LoVo (cell line): ENCODE data around the gene UNKL.
A peak's percentile ranks its signal among the peaks of the same experiment; 100 is the strongest.
"Not testable (repeated sequence)": the region's sequence is repeated elsewhere in the genome, so short reads cannot be mapped to it uniquely, and the experiment has no call there.

Experiments used
- DNase-seq: peaks from one replicate; pipeline ENCODE4 v3.0.0-alpha.2; 2016; ENCODE audit warnings: low spot score

The UNKL gene

DNA sequence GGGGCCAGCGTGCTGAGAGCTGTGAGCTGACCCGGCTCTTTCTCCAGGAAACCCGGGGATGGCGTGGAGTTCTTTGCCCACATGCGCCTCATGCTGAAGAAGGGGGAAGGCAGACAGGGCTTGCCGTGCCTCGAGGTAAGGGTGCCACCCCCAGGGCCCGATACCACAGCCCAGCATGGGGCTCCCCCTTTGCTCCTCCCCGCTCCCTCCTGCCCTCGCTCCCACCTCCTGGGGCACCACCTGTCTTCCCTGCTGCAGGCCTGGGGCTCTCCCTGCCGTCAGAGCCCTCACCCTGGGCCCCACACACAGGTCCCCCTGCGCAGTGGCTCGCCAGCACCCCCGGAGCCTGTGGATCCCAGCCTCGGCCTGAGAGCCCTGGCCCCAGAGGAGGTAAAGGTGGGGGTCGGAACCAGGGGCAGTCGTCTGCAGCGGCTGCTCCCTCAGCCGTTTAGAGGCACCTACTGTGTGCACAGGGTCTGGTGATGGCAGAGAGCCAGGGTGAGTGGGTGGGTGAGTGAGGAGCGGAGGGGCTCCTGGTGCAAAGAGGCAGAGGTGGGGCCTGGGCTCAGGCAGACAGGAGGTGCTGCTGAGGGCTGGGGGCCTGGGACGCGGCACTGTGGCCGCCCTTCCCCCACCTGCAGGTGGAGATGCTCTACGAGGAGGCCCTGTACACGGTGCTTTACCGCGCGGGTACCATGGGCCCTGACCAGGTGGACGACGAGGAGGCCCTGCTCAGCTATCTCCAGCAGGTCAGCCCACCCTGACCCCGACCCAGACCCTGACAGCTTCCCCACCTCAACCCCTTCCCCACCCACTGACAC is 75.4 kb downstream of the UNKL start:
- no peak for DNase-seq

DNA sequence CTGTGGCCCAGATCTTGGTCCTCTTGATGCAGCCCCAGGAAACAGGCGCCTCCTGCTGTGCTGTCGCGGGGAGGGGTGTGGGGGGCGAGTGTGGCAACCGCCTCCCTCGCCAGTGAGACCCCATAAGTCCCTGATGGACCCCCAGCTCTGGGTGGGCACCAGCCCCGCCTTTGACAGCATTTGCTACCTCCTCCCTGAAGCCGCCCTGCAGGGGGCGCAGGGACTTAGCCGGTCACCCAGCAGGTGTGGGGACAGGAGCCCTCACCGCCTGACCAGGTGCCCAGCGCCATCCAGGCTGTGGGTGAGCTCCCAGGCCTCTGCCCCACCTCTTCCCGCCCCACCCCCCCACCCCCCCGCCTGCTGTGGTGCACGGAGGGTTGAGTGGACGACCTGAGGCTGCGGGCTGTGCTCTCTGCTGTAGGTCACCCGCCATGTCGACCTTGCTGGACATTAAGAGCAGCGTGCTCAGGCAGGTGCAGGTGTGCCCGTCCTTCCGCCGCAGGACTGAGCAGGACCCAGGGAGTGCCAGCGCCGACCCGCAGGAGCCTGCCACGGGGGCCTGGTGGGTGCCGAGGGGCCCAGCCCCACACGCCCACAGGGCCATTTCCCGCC is 76.3 kb downstream of the UNKL start:
- no peak for DNase-seq

DNA sequence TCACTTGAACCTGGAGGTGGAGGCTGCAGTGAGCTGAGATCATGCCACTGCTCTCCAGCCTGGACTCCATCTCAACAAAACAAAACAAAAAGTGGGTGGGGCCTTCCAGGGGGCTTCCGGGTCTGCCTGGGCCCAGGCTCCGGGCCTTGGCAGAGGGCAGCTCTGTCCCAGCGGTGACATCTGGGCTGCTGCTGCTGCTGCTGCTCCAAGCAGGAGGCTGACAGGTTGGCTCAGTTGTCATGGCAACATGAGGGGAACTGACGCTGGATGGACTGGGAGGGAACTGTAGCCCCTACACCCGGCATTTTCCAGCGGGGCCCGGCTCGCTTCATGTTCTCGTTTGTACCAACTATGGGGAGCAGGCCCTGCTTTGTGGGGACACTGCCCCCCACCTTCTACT is 77.0 kb downstream of the UNKL start:
- no peak for DNase-seq

DNA sequence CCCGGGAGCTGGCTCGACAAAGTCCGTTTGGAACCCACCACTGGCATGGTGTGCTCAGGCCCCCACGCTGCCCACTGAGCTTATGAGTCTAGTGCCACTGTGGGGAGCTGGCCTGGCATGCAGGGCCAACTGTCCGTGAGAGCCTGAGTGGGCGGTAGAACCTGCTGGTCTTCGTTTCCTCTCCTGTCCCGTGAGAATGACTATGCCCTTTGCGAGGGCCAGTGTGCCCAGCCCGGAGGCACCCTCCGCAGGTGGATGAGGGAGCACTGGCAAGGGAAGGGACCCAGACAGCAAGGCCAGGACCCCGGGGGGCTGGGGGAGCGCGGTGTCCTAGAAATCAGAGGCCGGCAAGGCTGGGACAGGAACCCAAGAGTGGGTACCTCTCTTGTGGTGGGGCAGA is 77.9 kb downstream of the UNKL start:
- DNase-seq, result no peak

DNA sequence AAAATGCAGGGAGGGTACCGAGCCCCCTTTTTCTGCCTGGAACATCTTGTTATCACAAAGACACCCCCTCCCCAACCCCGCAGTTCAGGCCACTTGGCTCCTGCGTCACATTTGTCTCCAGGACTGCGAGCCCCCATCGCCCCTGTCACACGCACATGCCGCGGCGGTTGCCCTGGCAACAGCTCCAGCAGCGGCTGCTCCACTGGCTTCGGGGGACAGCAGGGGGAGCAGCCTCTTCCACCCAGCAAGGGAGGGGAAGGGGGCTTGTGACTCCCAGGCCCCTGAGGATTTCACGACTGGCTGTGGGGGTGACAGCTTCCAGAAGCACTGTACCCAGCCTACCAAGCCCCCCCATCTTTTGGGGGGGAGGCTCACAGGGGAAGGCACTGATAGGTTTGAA is 78.5 kb downstream of the UNKL start:
- no peak for DNase-seq

DNA sequence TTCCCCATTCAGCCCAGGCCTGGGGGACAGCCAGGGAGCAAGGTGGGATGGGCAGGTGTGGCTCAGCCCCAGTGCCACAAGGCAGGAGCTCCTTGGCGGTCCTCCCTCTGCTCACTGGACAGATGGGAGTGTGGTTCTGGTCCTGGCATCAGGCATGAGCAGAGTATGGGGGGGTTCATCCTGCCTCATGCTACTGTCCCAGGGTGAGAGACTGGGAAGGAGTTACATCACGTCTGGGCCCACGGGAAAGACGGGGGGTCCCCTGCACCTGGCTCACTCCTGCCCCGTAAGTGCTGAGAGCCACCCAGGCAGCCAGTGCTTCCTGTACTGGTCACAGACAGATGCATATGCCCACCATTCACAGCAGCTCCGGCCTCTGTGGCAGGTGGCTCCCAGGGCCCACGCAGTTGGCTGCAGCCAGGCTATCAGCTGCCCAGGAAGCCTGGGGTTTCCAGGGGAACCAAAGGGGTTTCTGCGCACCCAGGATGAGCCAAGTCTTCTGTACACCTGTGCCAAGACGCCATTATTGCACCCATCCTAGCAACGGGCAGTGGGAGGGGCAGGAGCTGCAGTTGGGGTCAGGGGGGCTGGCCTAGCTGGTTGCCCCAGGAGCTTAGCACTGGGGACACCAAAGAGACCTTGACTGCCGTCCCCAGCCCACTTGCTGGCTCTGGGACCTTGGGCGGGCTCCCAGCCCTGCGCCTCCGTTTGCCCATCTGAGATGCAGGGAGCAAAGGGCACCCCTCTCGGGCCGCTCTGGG is 79.1 kb downstream of the UNKL start:
- no peak for DNase-seq

DNA sequence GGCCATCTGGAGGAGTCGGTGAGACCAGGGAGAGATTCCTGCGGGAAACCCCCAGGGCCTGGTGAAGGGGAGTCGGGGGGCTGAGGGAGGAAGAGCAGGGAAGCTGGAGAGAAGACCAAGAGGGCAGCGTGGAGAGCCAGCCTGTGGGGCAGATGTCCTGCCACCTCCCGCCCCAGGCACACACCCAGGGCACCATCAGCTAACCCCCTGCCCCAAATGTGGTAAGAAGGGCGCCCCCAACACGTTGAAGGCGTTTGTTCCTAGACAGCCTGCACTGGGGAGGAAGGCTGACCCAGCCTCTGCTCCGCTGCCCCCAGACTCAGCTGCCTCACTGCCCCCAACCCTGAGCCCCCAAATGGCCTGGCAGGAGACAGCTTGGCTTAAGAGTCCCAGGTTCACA is 79.8 kb downstream of the UNKL start:
- no peak for DNase-seq

DNA sequence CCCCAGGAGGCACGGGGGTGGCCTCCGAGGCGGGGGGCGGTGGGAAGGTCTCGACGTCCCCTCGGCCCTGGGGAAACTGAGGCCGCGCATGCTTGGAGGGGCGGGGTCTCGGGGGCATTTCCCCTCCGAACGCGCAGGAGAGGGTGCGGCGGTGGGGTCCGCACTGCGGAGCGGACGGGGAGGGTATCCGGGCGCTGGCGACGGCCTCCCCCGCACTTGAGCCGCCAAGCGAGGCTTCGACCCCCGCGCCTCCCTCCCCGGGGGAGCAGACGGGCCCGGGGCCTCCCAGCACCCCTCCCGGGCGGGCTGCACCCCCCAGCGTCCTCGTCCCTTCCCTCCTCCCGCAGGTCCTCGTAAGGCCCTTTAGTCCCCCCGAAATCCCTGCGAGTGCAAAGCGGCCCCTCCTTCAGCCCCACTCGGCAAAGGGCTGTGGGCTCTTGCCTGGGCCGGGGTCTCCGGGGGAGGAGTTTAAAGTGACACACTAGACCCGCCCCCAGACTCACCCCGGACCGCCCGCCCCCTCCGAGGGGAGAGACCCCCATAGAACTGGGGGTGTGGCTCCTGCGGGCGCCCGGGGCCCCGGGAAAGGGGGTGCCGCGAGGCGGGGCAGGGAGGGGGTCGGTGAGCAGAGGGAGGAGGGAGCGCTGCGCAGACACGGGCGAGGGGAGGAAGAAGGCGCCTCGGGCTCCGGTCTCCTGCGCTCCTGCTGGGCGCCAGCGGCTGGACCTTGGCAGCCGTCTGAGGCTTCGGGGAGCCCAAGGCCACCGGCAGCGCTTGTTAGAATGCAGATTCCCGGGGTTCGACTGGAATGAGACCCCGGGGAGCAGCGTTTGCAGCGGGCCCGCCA is 80.4 kb downstream of the UNKL start:
- no peak for DNase-seq

DNA sequence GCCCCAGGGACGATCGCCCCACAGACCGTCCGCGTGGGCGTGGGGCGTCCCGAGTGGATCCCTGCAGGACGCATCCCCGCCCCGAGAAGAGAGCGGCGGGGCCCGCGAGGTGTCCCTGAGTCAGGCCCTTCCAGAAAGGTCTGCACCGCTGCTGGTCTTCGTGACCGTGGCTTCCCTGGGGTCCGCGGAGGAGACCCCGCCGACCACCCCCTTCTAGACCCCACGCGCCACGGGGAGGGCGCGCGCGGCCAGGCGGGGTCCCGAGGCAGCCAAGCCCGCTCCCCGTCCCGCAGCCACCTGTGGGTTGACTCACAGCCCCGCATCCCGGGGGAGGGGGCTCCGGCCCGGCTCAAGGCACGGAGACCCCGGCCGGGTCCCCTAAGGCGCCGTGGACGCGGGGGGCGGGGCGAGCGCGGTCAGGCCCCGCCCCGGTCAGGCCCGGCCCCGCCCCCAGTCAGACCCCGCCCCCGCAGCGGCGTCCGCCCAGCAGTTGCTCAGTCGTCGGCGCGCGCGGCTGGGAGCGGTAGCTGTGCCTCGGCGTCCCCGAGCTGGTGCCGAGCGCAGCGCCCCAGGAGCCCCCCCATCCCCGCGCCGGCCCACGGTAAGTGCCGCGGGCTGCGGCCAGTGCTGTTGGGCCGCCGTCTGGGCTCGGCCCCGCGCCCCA is 81.2 kb downstream of the UNKL start, which contains the start of gene BAIAP3:
Gene BAIAP3 (plus strand): TSS at position 497 of the 664 bp plus-strand sequence. CDS start 4,905 bp downstream, outside the sequence.
- peak; percentile 59 for DNase-seq

DNA sequence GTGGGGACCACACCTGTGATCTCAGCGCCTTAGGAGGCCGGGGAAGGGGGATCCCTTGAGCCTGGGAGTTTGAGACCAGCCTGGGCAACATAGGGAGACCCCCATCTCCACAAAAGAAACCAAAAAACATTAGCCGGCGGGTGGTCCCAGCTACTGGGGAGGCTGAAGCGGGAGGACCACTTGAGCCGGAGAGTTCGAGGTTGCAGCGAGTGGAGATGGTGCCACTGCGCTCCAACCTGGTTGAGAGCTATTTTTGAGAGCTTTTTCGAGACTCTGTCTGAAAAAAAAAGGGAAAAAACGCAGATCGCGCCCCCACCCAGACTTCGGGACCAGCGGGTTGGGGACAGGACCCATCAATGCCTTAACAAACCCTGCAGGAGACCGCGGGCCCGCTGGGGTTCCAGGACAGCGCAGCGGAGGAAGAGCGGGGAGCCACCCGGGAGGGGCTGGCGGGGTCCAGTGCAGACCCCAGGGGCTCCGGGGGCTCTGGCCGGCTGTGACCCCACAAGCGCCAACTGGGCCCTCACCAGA is 81.8 kb downstream of the UNKL start:
- no peak for DNase-seq

DNA sequence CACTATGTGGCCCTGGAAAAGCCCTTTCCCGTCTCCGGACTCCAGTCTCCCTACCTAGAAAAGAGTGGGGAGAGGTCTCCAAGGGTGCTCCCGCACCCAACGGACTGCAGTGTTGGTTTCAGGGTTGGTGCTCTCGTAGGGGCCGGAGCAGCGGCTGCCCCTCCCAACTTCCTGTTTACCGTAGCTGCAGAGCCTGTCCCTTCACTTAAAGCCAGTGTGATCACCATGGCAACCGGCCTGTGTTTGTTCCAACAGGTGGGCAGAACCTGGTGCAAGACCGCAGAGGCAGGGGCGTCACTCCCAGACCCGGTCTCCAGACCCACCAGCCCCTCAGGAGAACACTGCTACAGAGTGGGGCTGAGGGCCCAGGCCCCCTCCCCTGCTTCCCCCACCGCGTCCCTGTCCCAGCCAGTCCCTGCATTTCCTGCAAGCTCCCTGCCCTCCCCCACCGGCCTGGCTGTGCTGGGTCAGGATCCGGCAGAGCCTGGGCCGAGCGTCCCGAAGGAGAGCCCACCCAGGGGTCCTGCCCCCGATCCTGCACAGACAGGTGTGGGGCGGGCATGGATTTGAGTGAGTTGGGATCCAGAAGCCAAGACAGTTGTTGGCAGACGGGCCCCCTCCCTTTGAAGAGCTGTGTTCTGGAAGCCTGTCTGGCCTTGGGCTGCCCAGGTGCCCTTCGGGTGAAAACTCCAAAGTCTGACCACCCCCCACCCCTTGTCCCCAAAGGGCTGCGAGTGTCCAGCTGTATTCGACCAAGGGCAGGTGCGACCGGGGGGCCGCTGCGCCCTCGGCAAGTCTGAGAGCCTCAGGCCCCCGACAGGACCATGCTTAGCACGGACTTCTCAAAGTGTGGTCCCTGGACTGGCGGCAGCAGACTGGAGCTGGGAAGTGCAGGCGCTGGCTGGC is 82.5 kb downstream of the UNKL start:
- DNase-seq, result peak; percentile 46

DNA sequence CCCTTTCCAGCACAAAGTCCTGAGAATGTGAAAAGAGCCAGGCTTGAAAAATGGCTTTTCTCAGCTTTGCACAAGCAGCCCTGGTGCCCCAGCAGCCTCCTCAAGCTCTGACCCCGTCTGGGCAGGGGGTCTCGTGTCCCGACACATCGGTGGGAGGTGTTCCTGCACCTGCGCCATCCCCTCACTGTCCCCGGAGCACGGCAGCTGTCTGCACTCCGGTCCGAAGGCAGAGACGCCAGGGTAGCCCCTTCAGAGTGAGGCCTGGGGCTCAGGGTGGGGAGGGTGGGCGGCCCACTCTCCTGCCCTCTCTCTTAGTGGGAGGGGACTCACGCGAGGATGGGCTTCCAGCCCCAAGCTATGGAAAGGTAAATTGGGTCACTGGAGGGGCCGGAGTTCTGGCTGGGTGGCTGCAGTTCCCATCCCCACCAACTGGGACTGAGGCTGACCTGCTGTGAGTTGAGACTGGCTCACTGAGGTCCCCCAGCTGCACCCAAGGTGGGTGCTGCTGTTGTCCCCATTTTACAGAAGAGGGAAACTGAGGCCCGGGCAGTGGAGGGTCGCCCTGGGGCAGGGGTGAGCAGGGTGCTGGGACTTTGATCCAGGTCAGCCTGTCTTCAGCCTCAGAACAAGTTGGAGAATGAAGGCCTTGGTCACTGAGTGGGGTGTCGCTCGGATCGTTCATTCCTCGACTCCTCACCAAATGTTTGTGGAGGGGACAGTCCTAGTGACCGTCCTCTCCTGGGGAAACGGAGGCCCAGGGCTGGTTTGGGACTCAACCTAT is 83.4 kb downstream of the UNKL start:
- no peak for DNase-seq

DNA sequence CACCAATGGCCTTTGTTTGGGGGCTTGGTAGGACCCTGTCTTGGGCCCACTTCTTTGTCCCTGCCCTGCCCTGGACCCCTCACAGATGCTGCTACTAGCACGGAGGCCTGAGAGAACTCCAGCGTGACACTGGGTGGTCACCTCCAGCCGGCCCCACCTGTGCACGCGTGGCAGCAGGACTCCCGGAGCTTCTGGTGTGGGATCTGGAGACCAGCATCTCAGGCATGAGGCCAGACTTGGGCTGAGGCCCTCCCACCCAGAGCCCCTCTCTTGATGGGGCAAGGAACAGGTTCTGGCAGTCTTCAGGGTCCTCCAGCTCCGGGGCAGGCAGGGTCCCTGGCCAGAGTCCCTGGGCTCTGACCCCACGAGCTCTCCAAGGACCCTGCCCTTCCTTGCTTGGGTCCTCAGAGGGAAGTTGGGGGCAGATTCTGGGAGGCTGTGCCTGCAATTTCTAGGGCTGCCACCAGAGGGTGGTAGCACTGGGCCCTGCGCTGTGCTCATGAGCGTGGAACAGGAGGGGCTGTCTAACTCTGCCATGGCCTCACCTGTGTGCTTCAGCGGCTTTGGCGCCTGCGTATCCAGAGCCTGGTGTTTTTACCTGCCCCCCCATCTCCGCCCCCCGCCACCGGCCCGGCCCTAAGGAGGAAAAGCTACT is 84.1 kb downstream of the UNKL start:
- DNase-seq, result no peak

DNA sequence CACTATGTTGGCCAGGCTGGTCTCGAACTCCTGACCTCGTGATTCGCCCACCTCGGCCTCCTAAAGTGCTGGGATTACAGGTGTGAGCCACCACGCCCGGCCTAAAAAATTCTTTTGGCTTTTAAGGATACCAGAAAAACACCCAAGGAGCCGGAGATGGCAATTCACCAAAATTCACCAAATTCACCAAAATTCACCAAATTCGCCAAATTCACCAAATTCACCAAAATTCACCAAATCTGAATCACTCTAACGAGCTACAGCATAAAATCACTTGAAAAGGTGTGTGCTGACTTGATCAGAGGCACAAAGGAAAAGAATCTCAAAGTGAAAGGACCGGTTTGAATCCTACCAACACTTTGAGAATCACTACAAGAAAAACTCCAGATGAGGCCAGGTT is 85.5 kb downstream of the UNKL start:
- not testable (repeated sequence) for DNase-seq

DNA sequence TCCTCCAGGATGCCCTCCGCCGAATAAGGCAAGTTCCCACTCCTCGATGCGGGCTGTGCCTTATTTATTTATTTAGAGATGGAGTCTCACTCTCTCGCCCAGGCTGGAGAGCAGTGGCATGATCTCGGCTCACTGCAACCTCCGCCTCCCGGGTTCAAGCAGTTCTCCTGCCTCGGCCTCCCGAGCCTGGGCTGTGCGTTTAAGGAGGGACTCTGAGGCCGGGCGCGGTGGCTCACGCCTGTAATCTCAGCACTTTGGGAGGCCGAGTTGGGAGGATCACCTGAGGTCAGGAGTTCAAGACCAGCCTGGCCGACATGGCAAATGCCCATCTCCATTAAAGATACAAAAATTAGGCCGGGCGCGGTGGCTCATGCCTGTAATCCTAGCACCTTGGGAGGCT is 86.4 kb downstream of the UNKL start:
- DNase-seq, result not testable (repeated sequence)

DNA sequence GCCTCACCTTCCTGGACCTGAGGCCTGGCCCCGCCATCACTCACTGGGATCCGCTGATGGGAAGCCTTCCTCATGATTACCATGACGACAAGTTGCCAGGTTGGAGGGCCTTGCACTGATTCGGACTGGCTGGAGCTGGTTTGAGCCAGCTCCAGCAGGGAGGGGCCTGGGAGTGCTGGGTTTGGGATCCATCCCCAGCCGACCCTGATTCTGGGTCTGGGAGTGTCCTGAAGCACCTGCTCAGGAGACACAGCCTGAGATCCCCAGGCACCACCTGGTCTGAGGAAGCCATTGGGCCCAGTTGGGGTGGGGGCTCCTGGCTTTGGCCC is 86.9 kb downstream of the UNKL start:
- DNase-seq, result no peak

DNA sequence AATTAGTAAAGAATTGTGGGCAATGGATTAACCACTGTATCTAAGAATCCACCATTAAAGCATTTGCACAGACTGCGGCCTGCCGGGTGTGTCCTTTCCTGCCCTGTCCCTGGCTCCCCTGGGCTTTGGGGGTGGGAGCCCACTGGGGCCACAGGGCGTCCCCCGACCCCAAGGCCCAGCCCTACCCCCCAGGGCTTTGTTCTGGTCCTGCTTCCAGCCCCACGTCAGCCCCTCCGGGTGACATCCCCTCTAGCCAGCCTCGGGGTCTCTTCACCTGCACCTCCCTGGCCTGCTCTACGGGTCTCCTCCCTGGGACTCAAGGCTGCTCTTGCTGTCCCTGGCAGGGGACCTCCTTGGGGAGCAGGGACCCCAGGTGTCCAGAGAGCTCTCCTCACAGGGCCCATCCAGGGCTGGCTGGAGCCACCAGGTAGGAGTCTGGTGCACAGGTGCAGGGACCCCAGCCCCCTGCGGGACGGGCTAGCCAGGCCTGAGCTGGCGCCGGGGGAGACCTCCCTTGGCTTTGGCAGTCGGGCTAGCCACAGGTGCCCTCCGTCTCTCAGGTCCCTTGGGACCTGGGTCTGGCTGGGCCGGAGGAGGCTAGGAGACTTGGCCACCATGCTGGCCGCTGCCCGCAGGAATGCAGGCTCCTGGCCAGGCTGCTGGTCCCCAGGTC is 87.4 kb downstream of the UNKL start:
- DNase-seq, result no peak

DNA sequence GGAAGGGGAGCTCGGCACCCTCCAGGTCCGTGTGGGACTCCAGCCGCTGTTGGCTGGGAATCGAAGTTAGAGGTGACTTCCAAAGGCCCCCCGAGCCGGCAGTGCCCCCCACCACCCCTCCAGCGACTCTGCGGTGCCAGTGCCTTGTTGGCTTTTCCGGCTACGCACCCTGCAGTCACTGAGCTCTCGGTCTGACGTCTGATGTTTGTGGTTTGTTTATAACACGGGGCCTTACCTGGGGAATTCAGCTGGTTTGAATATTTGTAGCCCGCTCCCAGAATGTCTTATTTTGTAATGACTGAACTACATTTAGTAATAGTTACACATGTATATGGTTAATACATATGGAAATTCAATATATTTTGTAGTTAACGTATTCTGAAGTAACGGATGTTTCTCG is 88.1 kb downstream of the UNKL start:
- DNase-seq, result no peak
